Motor neuron (in vitro differentiated cells): ENCODE results near the gene FOXN3. TPM values are rescaled to one million over a fixed set of nuclear protein-coding genes. Genes with fewer than 3 reads are reported as not detected.
A peak's percentile ranks its signal among the peaks of the same experiment; 100 is the strongest.

Source experiments
- ATAC-seq, 8 experiments: fragments of 200-7000 bp; cut with Tn5 transposase; replicated peaks in 6 of 8; 2 replicates each; pipeline ENCODE4 v1.8.0; 2021; ENCODE audit warnings: mild to moderate bottlenecking in 8 of 8, moderate library complexity in 8 of 8
- H3K27ac ChIP-seq, 2 donors: fragments of 250-450 bp; sonication (Bioruptor Pico); 2 replicates each; pipeline ENCODE4 v1.9.0; 2021; ENCODE audit warnings: antibody characterized with exemption in 2 of 2, mild to moderate bottlenecking in 2 of 2, moderate library complexity in 1 of 2
- H3K4me1 ChIP-seq, 2 donors: fragments of 250-450 bp; sonication (Bioruptor Pico); replicated peaks in 1 of 2; 2 replicates each; pipeline ENCODE4 v1.6.1; 2021; ENCODE audit warnings: antibody characterized with exemption in 2 of 2, mild to moderate bottlenecking in 2 of 2, moderate library complexity in 1 of 2
- H3K4me3 ChIP-seq, 5 donors: fragments of 250-450 bp; sonication (Bioruptor Pico); 2 replicates each; pipeline ENCODE4 v1.9.0; 2021; ENCODE audit warnings: antibody characterized with exemption in 5 of 5, mild to moderate bottlenecking in 5 of 5, moderate library complexity in 4 of 5
- WGBS, 10 experiments: fragments of 450-650 bp; shearing (Covaris generic); methylation state at CpG; one replicate each; pipeline ENCODE4 v1.0.0; 2022; 5-methylcytosine and 5-hydroxymethylcytosine counted together
- in situ Hi-C, 9 experiments: fragments of 400-800 bp; cut with MboI; loops; one replicate each; pipeline ENCODE4 v1.15.0; 2021; ENCODE audit warnings: low sequenced_read_pairs in 9 of 9, low pct_unique_long_range_greater_than_20kb in 2 of 9; ENCODE audit not compliant: unreplicated experiment in 9 of 9
- total RNA-seq, 8 experiments: library from RNA; unstranded; fragments of 300-600 nt; gene quantifications; 2 replicates each; pipeline versions ENCODE4 v1.2.3 to v1.2.4, GENCODE V29; 2022

Gene FOXN3
- total RNA-seq, 8 experiments from 2014 or later: 20.2 to 75.8 (median 26.8) TPM

GRCh38 chr14:89401761-89402160 lies 15.3 kb downstream of the FOXN3 start:
- in situ Hi-C loops: loop anchor here in 2 of 9 experiments (25.0 kb wide), 2 partner anchors 364 to 511 kb away; no protein-coding TSS in a partner anchor
- Histone ChIP-seq H3K4me3 (no peak overlapping the region), H3K4me1 (peaks cover 25 to 26% of the 10 kb centered on the region in 2 donors), H3K27ac (no peak overlapping the region)
- no peak for ATAC-seq
- 36 to 100% (median 51%) methylated on average over 1 to 4 of the region's 4 CpGs; no CpG with 5 or more reads in 3 of the 10 experiments for WGBS, 10 experiments

- H3K27ac ChIP-seq: no peak overlapping the region
- peaks cover 25 to 26% of the 10 kb centered on the region in 2 donors for H3K4me1 ChIP-seq
- WGBS, 10 experiments: 82 to 100% (median 91%) methylated on average over 1 to 4 of the region's 5 CpGs; no CpG with 5 or more reads in 2 of the 10 experiments
- in situ Hi-C loops: loop anchor here in 2 of 9 experiments (25.0 kb wide), 2 partner anchors 364 to 511 kb away; no protein-coding TSS in a partner anchor
- no peak overlapping the region for H3K4me3 ChIP-seq
- no peak for ATAC-seq
Measured at GRCh38 chr14:89401241-89401640, 15.8 kb downstream of the FOXN3 start.

GRCh38 chr14:89400529-89400928 lies 16.5 kb downstream of the FOXN3 start:
- Histone ChIP-seq H3K4me1 (peaks cover 25 to 27% of the 10 kb centered on the region in 2 donors), H3K27ac (no peak overlapping the region), H3K4me3 (no peak overlapping the region)
- in situ Hi-C loops: loop anchor here in 2 of 9 experiments (25.0 kb wide), 2 partner anchors 363 to 512 kb away; no protein-coding TSS in a partner anchor
- ATAC-seq: no peak
- 80 to 100% (median 91%) methylated on average over 1 to 2 of the region's 2 CpGs; no CpG with 5 or more reads in 6 of the 10 experiments for WGBS, 10 experiments

GRCh38 chr14:89399594-89400068 lies 17.4 kb downstream of the FOXN3 start:
- WGBS, 10 experiments: 0 to 41% (median 14%) methylated on average over 1 to 9 of the region's 10 CpGs
- Histone ChIP-seq H3K4me3 (peak overlapping the region; percentile 3 to 12 (median 6)), H3K4me1 (peaks cover 34 to 36% of the 10 kb centered on the region in 2 donors), H3K27ac (peak overlapping the region; percentile 71)
- in situ Hi-C loops: loop anchor here in 3 of 9 experiments (25.0 kb wide), 2 partner anchors 362 to 513 kb away; no protein-coding TSS in a partner anchor
- ATAC-seq: peak; percentile 90 to 96 (median 94)

GRCh38 chr14:89399157-89399556 lies 17.9 kb downstream of the FOXN3 start:
- Histone ChIP-seq H3K27ac (peak overlapping the region; percentile 71), H3K4me3 (peak overlapping the region; percentile 3 to 12 (median 6)), H3K4me1 (peaks cover 37 to 40% of the 10 kb centered on the region in 2 donors)
- peak in 5 of 8 experiments; percentile 48 to 69 (median 62) for ATAC-seq
- 13 to 100% (median 50%) methylated on average over 1 to 6 of the region's 7 CpGs; no CpG with 5 or more reads in 1 of the 10 experiments for WGBS, 10 experiments
- in situ Hi-C loops: loop anchor here in 1 of 9 experiments (25.0 kb wide), 1 partner anchor 362 kb away; no protein-coding TSS in a partner anchor

GRCh38 chr14:89397569-89398230 lies 19.3 kb downstream of the FOXN3 start:
- 71 to 100% (median 90%) methylated on average over 1 of the region's 3 CpGs; no CpG with 5 or more reads in 6 of the 10 experiments for WGBS, 10 experiments
- no peak overlapping the region for H3K27ac ChIP-seq
- no peak overlapping the region for H3K4me3 ChIP-seq
- in situ Hi-C loops: loop anchor here in 1 of 9 experiments (25.0 kb wide), 1 partner anchor 360 kb away; no protein-coding TSS in a partner anchor
- ATAC-seq: no peak
- H3K4me1 ChIP-seq: peaks cover 37 to 41% of the 10 kb centered on the region in 2 donors

GRCh38 chr14:89394972-89395371 lies 22.1 kb downstream of the FOXN3 start:
- in situ Hi-C loops: loop anchor here in 1 of 9 experiments (25.0 kb wide), 1 partner anchor 358 kb away; no protein-coding TSS in a partner anchor
- peak in 7 of 8 experiments; percentile 19 to 59 (median 51) for ATAC-seq
- 0 to 68% (median 10%) methylated on average over 2 to 4 of the region's 4 CpGs; no CpG with 5 or more reads in 3 of the 10 experiments for WGBS, 10 experiments
- Histone ChIP-seq H3K27ac (peak overlapping the region in 1 of 2 donors; percentile 51), H3K4me1 (peaks cover 31 to 44% of the 10 kb centered on the region in 2 donors), H3K4me3 (no peak overlapping the region)

- WGBS, 10 experiments: 67 to 100% (median 91%) methylated on average over 1 to 5 of the region's 6 CpGs; no CpG with 5 or more reads in 2 of the 10 experiments
- no peak overlapping the region for H3K27ac ChIP-seq
- H3K4me1 ChIP-seq: peaks cover 22 to 40% of the 10 kb centered on the region in 2 donors
- ATAC-seq: no peak
- in situ Hi-C loops: loop anchor here in 1 of 9 experiments (25.0 kb wide), 1 partner anchor 356 kb away; no protein-coding TSS in a partner anchor
- H3K4me3 ChIP-seq: no peak overlapping the region
Measured at GRCh38 chr14:89393222-89393745, 23.7 kb downstream of the FOXN3 start.

GRCh38 chr14:89392181-89392580 lies 24.9 kb downstream of the FOXN3 start:
- in situ Hi-C loops: loop anchor here in 1 of 9 experiments (25.0 kb wide), 1 partner anchor 355 kb away; no protein-coding TSS in a partner anchor
- Histone ChIP-seq H3K4me3 (no peak overlapping the region), H3K4me1 (peaks cover 22 to 41% of the 10 kb centered on the region in 2 donors), H3K27ac (no peak overlapping the region)
- WGBS, 10 experiments: 0 to 100% (median 87%) methylated on average over 1 to 3 of the region's 5 CpGs; no CpG with 5 or more reads in 5 of the 10 experiments
- peak in 5 of 8 experiments; percentile 25 to 58 (median 43) for ATAC-seq

GRCh38 chr14:89391556-89391955 lies 25.5 kb downstream of the FOXN3 start:
- H3K4me1 ChIP-seq: peaks cover 22 to 41% of the 10 kb centered on the region in 2 donors
- in situ Hi-C loops: loop anchor here in 1 of 9 experiments (25.0 kb wide), 1 partner anchor 354 kb away; no protein-coding TSS in a partner anchor
- H3K27ac ChIP-seq: no peak overlapping the region
- no peak overlapping the region for H3K4me3 ChIP-seq
- WGBS, 10 experiments: 88 to 100% (median 100%) methylated on average over 1 to 8 of the region's 8 CpGs; no CpG with 5 or more reads in 2 of the 10 experiments
- ATAC-seq: no peak

- Histone ChIP-seq H3K27ac (no peak overlapping the region), H3K4me1 (peaks cover 23 to 41% of the 10 kb centered on the region in 2 donors), H3K4me3 (no peak overlapping the region)
- 83 to 97% (median 89%) methylated on average over 1 to 9 of the region's 9 CpGs; no CpG with 5 or more reads in 2 of the 10 experiments for WGBS, 10 experiments
- ATAC-seq: no peak
- in situ Hi-C loops: loop anchor here in 1 of 9 experiments (25.0 kb wide), 1 partner anchor 354 kb away; no protein-coding TSS in a partner anchor
Measured at GRCh38 chr14:89391123-89391522, 25.9 kb downstream of the FOXN3 start.

GRCh38 chr14:89388853-89389252 lies 28.2 kb downstream of the FOXN3 start:
- in situ Hi-C loops: loop anchor here in 1 of 9 experiments (25.0 kb wide), 1 partner anchor 352 kb away; no protein-coding TSS in a partner anchor
- Histone ChIP-seq H3K27ac (no peak overlapping the region), H3K4me3 (no peak overlapping the region), H3K4me1 (peaks cover 15 to 33% of the 10 kb centered on the region in 2 donors)
- 0 to 69% (median 48%) methylated on average over 1 to 5 of the region's 5 CpGs; no CpG with 5 or more reads in 2 of the 10 experiments for whole genome bisulfite sequencing, 10 experiments
- peak in 1 of 8 experiments; percentile 31 for ATAC-seq
